GM12878 (cell line): ENCODE results near the gene KIF9.

Source experiments
- BRCA1 ChIP-seq: IDR thresholded peaks from 2 replicates; pipeline ENCODE4 v1.6.1; 2011; ENCODE audit warnings: low read depth, low read length, improper control_type of control experiment
- DPF2 ChIP-seq: fragments of 450-650 bp; IDR thresholded peaks from 2 replicates; pipeline ENCODE4 v1.6.1; 2017; ENCODE audit warnings: mild to moderate bottlenecking
- FOXM1 ChIP-seq: IDR thresholded peaks from 2 replicates; pipeline ENCODE4 v1.6.1; 2012; ENCODE audit warnings: low read depth, mild to moderate bottlenecking, inconsistent platforms, low read length, moderate library complexity
- GABPA ChIP-seq: IDR thresholded peaks from 2 replicates; pipeline ENCODE4 v1.6.1; 2014; ENCODE audit warnings: antibody characterized with exemption, low read depth, mild to moderate bottlenecking, inconsistent platforms
- HDAC2 ChIP-seq: fragments of 200-600 bp; sonication (generic); IDR thresholded peaks from 2 replicates; pipeline ENCODE4 v1.6.1; 2017
- POLR2AphosphoS5 ChIP-seq: IDR thresholded peaks from 2 replicates; pipeline ENCODE4 v1.6.1; 2011; ENCODE audit warnings: mild to moderate bottlenecking, low read length, inconsistent platforms
- RAD21 ChIP-seq: IDR thresholded peaks from 2 replicates; pipeline ENCODE4 v1.6.1; 2011; ENCODE audit warnings: mild to moderate bottlenecking, low read depth, low read length, moderate library complexity; ENCODE audit not compliant: insufficient read depth
- SP1 ChIP-seq: IDR thresholded peaks from one replicate; pipeline ENCODE4 v1.6.1; 2011; ENCODE audit warnings: low read depth, low read length
- SREBF2 ChIP-seq: IDR thresholded peaks from 2 replicates; pipeline ENCODE4 v1.6.1; 2012; ENCODE audit warnings: mild to moderate bottlenecking, low read length
- STAT3 ChIP-seq: IDR thresholded peaks from 2 replicates; pipeline ENCODE4 v1.6.1; 2011; ENCODE audit warnings: low read depth, low read length, improper control_type of control experiment
- TF ChIP-seq, protein P1 (sequence below), 3 experiments: IDR thresholded peaks in 2 of 3; conservative IDR thresholded peaks in 1 of 3; 2 replicates each; pipeline ENCODE4 v1.5.1; 2011; ENCODE audit warnings: low read depth in 3 of 3, low read length in 3 of 3, mild to moderate bottlenecking in 3 of 3, control low read depth in 2 of 3, moderate library complexity in 2 of 3, inconsistent platforms in 1 of 3, mixed read lengths in 1 of 3; ENCODE audit not compliant: control insufficient read depth in 2 of 3, insufficient read depth in 1 of 3; ENCODE audit errors: extremely low read depth in 1 of 3
- TF ChIP-seq, protein P2 (sequence below): IDR thresholded peaks from 2 replicates; pipeline ENCODE4 v1.6.1; 2011; ENCODE audit warnings: low read depth, low read length, improper control_type of control experiment, borderline replicate concordance

DNA sequence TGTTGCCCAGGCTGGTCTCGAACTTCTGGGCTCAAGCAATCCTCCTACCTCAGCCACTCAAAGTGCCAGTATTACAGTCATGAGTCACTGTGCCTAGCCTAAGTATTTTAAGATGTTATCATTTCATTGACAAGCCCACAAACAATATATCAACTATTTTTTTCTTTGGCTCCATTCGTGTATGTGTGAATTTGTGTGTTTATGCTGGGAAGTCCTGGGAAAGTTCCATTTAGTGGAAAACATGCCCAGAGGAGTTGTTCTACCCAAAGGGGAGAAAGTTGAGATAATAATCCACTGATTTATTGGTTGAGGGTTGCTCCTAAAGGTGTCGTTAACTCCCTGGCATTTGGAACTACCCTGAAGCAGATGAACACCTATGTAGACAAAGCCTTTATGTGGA lies 58.8 kb downstream of the KIF9 start:
- TF ChIP-seq BRCA1 (no peak), SP1 (no peak), RAD21 (no peak), SREBF2 (no peak), HDAC2 (no peak), STAT3 (no peak), GABPA (no peak), DPF2 (no peak), POLR2AphosphoS5 (no peak), FOXM1 (no peak)
- TF ChIP-seq, protein P1, sequence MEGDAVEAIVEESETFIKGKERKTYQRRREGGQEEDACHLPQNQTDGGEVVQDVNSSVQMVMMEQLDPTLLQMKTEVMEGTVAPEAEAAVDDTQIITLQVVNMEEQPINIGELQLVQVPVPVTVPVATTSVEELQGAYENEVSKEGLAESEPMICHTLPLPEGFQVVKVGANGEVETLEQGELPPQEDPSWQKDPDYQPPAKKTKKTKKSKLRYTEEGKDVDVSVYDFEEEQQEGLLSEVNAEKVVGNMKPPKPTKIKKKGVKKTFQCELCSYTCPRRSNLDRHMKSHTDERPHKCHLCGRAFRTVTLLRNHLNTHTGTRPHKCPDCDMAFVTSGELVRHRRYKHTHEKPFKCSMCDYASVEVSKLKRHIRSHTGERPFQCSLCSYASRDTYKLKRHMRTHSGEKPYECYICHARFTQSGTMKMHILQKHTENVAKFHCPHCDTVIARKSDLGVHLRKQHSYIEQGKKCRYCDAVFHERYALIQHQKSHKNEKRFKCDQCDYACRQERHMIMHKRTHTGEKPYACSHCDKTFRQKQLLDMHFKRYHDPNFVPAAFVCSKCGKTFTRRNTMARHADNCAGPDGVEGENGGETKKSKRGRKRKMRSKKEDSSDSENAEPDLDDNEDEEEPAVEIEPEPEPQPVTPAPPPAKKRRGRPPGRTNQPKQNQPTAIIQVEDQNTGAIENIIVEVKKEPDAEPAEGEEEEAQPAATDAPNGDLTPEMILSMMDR (IDR thresholded peaks at IDR 0.05 in 2 of 3, conservative IDR thresholded peaks at IDR 0.05 in 1 of 3; ENCODE audit: control insufficient read depth in 2 of 3, extremely low read depth in 1 of 3, insufficient read depth in 1 of 3, low read depth in 3 of 3, low read length in 3 of 3), result no peak
- TF ChIP-seq, protein P2, sequence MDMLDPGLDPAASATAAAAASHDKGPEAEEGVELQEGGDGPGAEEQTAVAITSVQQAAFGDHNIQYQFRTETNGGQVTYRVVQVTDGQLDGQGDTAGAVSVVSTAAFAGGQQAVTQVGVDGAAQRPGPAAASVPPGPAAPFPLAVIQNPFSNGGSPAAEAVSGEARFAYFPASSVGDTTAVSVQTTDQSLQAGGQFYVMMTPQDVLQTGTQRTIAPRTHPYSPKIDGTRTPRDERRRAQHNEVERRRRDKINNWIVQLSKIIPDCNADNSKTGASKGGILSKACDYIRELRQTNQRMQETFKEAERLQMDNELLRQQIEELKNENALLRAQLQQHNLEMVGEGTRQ, result no peak
